GM20431 (cell line): ENCODE data around the gene TEX101.

ENCODE experiments used
- in situ Hi-C: fragments of 300-500 bp; cut with MseI, MboI; formaldehyde crosslinking; loops from one replicate; pipeline ENCODE4 v1.15.0; 2020; ENCODE audit warnings: low sequenced_read_pairs; ENCODE audit not compliant: unreplicated experiment

TEX101 gene

GRCh38 chr19:43467730-43468129 is 53.0 kb downstream of the TEX101 start:
- in situ Hi-C loops, result no loop called here
